H1 (cell line): ENCODE measurements around the gene DAZAP1. TPM values are rescaled to one million over a fixed set of nuclear protein-coding genes. Genes with fewer than 3 reads are reported as not detected.

ENCODE experiments used
- ASH2L ChIP-seq: fragments of 200-600, 300-600 bp; sonication (generic); IDR thresholded peaks from one replicate; pipeline ENCODE4 v1.7.1; 2017; ENCODE audit warnings: low read length
- HDAC2 ChIP-seq, 2 experiments: fragments of 300-600 bp in 1 of 2; sonication (generic) in 1 of 2; IDR thresholded peaks; 2 replicates each; pipeline ENCODE4 v1.6.1; 2011 to 2012; ENCODE audit warnings: low read depth in 2 of 2, low read length in 2 of 2, mild to moderate bottlenecking in 2 of 2, moderate library complexity in 2 of 2, borderline replicate concordance in 1 of 2, inconsistent platforms in 1 of 2
- JUN ChIP-seq: IDR thresholded peaks from 2 replicates; pipeline ENCODE4 v1.6.1; 2011; ENCODE audit warnings: low read depth, mild to moderate bottlenecking, improper control_type of control experiment, low read length
- SIN3A ChIP-seq, 2 experiments: IDR thresholded peaks in 1 of 2; conservative IDR thresholded peaks in 1 of 2; 2 replicates each; pipeline ENCODE4 v1.6.1; 2011 to 2012; ENCODE audit warnings: low read length in 2 of 2, improper control_type of control experiment in 1 of 2, low read depth in 1 of 2, mild to moderate bottlenecking in 1 of 2
- SP1 ChIP-seq: IDR thresholded peaks from 2 replicates; pipeline ENCODE4 v1.6.1; 2011; ENCODE audit warnings: low read depth, low read length
- ZNF274 ChIP-seq: IDR thresholded peaks from 2 replicates; pipeline ENCODE4 v1.7.0; 2012; ENCODE audit warnings: low read length, borderline replicate concordance; ENCODE audit errors: extremely low read depth
- polyA plus RNA-seq, 7 experiments: library from polyadenylated mRNA; depleted of rRNA in 3 of 7; stranded (reverse) in 5 of 7; unstranded in 2 of 7; fragments of >200 nt in 5 of 7; fragments of 200-250 nt in 2 of 7; gene quantifications; 1 replicate in 5 of 7; 2 replicates in 1 of 7; 4 replicates in 1 of 7; pipeline versions ENCODE4 v1.2.1 to v1.2.3, GENCODE V29; 2011 to 2013; ENCODE audit warnings: missing spikeins in 2 of 7, mixed read lengths in 2 of 7
- total RNA-seq: library from RNA; stranded (reverse); fragmentation: NEBNext Ultra II Directional; extraction: Animal tissue kit (Norgen Biotek cat#: 25700); gene quantifications from 2 replicates; pipeline ENCODE4 v1.2.1, GENCODE V29; 2021

DAZAP1 gene
- total and polyA plus RNA-seq, 2 of the 8 experiments (the other 6 are each of a cell fraction or from before 2014, with no cell fraction given), result 79.6 to 341 TPM

GRCh38 chr19:1407528-1408299 lies at the start of gene DAZAP1 (continued):
- TF ChIP-seq ASH2L, result no peak
- no peak for TF ChIP-seq JUN
- TF ChIP-seq HDAC2 (IDR thresholded peaks at IDR 0.05; ENCODE audit: borderline replicate concordance in 1 of 2, low read depth in 2 of 2, low read length in 2 of 2), result no peak
- TF ChIP-seq SP1, result no peak
- no peak for TF ChIP-seq ZNF274
- no peak for TF ChIP-seq SIN3A (conservative IDR thresholded peaks at IDR 0.05 in 1 of 2, IDR thresholded peaks at IDR 0.05 in 1 of 2; ENCODE audit: low read depth in 1 of 2, low read length in 2 of 2)
